ENCODE results near the gene ARHGEF16.

ARHGEF16 gene

GRCh38 chr1:3456964-3457909 is 2.8 kb downstream of the ARHGEF16 start:
- Histone ChIP-seq H3K27me3 (ENCODE audit: control insufficient read depth, insufficient read depth, low read length) (no peaks in the 10 kb centered on the region), H3K27ac (ENCODE audit: low read length) (no peak overlapping the region), H3K4me3 (ENCODE audit: low read length) (no peak overlapping the region), H3K4me1 (ENCODE audit: control insufficient read depth, insufficient read depth, low read length) (peaks cover 9% of the 10 kb centered on the region), H3K9me3 (ENCODE audit: control insufficient read depth, insufficient read depth, low read length) (no peaks in the 10 kb centered on the region), H3K36me3 (ENCODE audit: control insufficient read depth, insufficient read depth, low read length) (no peaks in the 10 kb centered on the region; the same call in 1 of the 2 replicates)
- no peak for DNase-seq (ENCODE audit: low read depth, low spot score)
- no CpG with 5 or more reads among the region's 29 CpGs for WGBS (ENCODE audit: insufficient coverage, insufficient read length)

GRCh38 chr1:3457910-3458883 is 3.7 kb downstream of the ARHGEF16 start:
- Histone ChIP-seq H3K27ac (ENCODE audit: low read length) (no peak overlapping the region), H3K27me3 (ENCODE audit: control insufficient read depth, insufficient read depth, low read length) (no peaks in the 10 kb centered on the region), H3K9me3 (ENCODE audit: control insufficient read depth, insufficient read depth, low read length) (no peaks in the 10 kb centered on the region), H3K36me3 (ENCODE audit: control insufficient read depth, insufficient read depth, low read length) (no peaks in the 10 kb centered on the region; the same call in 1 of the 2 replicates), H3K4me1 (ENCODE audit: control insufficient read depth, insufficient read depth, low read length) (peaks cover 9% of the 10 kb centered on the region), H3K4me3 (ENCODE audit: low read length) (no peak overlapping the region)
- no CpG with 5 or more reads among the region's 18 CpGs for WGBS (ENCODE audit: insufficient coverage, insufficient read length)
- no peak for DNase-seq (ENCODE audit: low read depth, low spot score)

GRCh38 chr1:3459051-3459908 is 4.8 kb downstream of the ARHGEF16 start:
- no peaks in the 10 kb centered on the region for H3K27me3 ChIP-seq (ENCODE audit: control insufficient read depth, insufficient read depth, low read length)
- no CpG with 5 or more reads among the region's 24 CpGs for WGBS (ENCODE audit: insufficient coverage, insufficient read length)
- H3K4me1 ChIP-seq (ENCODE audit: control insufficient read depth, insufficient read depth, low read length), result peaks cover 1% of the 10 kb centered on the region; the same call in 1 of the 2 replicates
- H3K27ac ChIP-seq (ENCODE audit: low read length), result no peak overlapping the region
- H3K9me3 ChIP-seq (ENCODE audit: control insufficient read depth, insufficient read depth, low read length), result no peaks in the 10 kb centered on the region
- no peak for DNase-seq (ENCODE audit: low read depth, low spot score)
- H3K36me3 ChIP-seq (ENCODE audit: control insufficient read depth, insufficient read depth, low read length), result no peaks in the 10 kb centered on the region; the same call in 1 of the 2 replicates
- H3K4me3 ChIP-seq (ENCODE audit: low read length), result no peak overlapping the region

GRCh38 chr1:3459940-3460671 is 5.6 kb downstream of the ARHGEF16 start:
- no CpG with 5 or more reads among the region's 23 CpGs for whole genome bisulfite sequencing (ENCODE audit: insufficient coverage, insufficient read length)
- H3K4me1 ChIP-seq (ENCODE audit: control insufficient read depth, insufficient read depth, low read length), result peaks cover 1% of the 10 kb centered on the region; the same call in 1 of the 2 replicates

GRCh38 chr1:3460672-3461131 is 6.2 kb downstream of the ARHGEF16 start:
- no CpG with 5 or more reads among the region's 14 CpGs for WGBS (ENCODE audit: insufficient coverage, insufficient read length)
- Histone ChIP-seq H3K4me1 (ENCODE audit: control insufficient read depth, insufficient read depth, low read length) (peaks cover under 1% of the 10 kb centered on the region; the same call in 1 of the 2 replicates), H3K4me3 (ENCODE audit: low read length) (no peak overlapping the region), H3K27me3 (ENCODE audit: control insufficient read depth, insufficient read depth, low read length) (no peaks in the 10 kb centered on the region), H3K27ac (ENCODE audit: low read length) (no peak overlapping the region), H3K9me3 (ENCODE audit: control insufficient read depth, insufficient read depth, low read length) (no peaks in the 10 kb centered on the region), H3K36me3 (ENCODE audit: control insufficient read depth, insufficient read depth, low read length) (no peaks in the 10 kb centered on the region; the same call in 1 of the 2 replicates)
- no peak for DNase-seq (ENCODE audit: low read depth, low spot score)

More at GRCh38 chr1:3459940-3460671, 5.6 kb downstream of the ARHGEF16 start:
- DNase-seq (ENCODE audit: low read depth, low spot score), result no peak
- H3K4me3 ChIP-seq (ENCODE audit: low read length), result no peak overlapping the region
- H3K36me3 ChIP-seq (ENCODE audit: control insufficient read depth, insufficient read depth, low read length), result no peaks in the 10 kb centered on the region; the same call in 1 of the 2 replicates
- no peaks in the 10 kb centered on the region for H3K27me3 ChIP-seq (ENCODE audit: control insufficient read depth, insufficient read depth, low read length)
- no peak overlapping the region for H3K27ac ChIP-seq (ENCODE audit: low read length)
- H3K9me3 ChIP-seq (ENCODE audit: control insufficient read depth, insufficient read depth, low read length), result no peaks in the 10 kb centered on the region

- no CpG with 5 or more reads among the region's 30 CpGs for WGBS (ENCODE audit: insufficient coverage, insufficient read length)
- Histone ChIP-seq H3K27ac (ENCODE audit: low read length) (no peak overlapping the region), H3K4me3 (ENCODE audit: low read length) (no peak overlapping the region), H3K4me1 (ENCODE audit: control insufficient read depth, insufficient read depth, low read length) (no peaks in the 10 kb centered on the region; the same call in 1 of the 2 replicates), H3K36me3 (ENCODE audit: control insufficient read depth, insufficient read depth, low read length) (no peaks in the 10 kb centered on the region; the same call in 1 of the 2 replicates), H3K27me3 (ENCODE audit: control insufficient read depth, insufficient read depth, low read length) (no peaks in the 10 kb centered on the region), H3K9me3 (ENCODE audit: control insufficient read depth, insufficient read depth, low read length) (no peaks in the 10 kb centered on the region)
- no peak for DNase-seq (ENCODE audit: low read depth, low spot score)
Observed at GRCh38 chr1:3461238-3461933, 6.9 kb downstream of the ARHGEF16 start.

GRCh38 chr1:3461934-3462275 is 7.4 kb downstream of the ARHGEF16 start:
- H3K9me3 ChIP-seq (ENCODE audit: control insufficient read depth, insufficient read depth, low read length), result no peaks in the 10 kb centered on the region
- no peaks in the 10 kb centered on the region; the same call in 1 of the 2 replicates for H3K36me3 ChIP-seq (ENCODE audit: control insufficient read depth, insufficient read depth, low read length)
- no peak for DNase-seq (ENCODE audit: low read depth, low spot score)
- H3K4me3 ChIP-seq (ENCODE audit: low read length), result no peak overlapping the region
- no peak overlapping the region for H3K27ac ChIP-seq (ENCODE audit: low read length)
- H3K4me1 ChIP-seq (ENCODE audit: control insufficient read depth, insufficient read depth, low read length), result no peaks in the 10 kb centered on the region; the same call in 1 of the 2 replicates
- no peaks in the 10 kb centered on the region for H3K27me3 ChIP-seq (ENCODE audit: control insufficient read depth, insufficient read depth, low read length)
- WGBS (ENCODE audit: insufficient coverage, insufficient read length), result no CpG with 5 or more reads among the region's 13 CpGs

- DNase-seq (ENCODE audit: low read depth, low spot score), result no peak
- WGBS (ENCODE audit: insufficient coverage, insufficient read length), result no CpG with 5 or more reads among the region's 16 CpGs
- H3K36me3 ChIP-seq (ENCODE audit: control insufficient read depth, insufficient read depth, low read length), result no peaks in the 10 kb centered on the region; the same call in 1 of the 2 replicates
Observed at GRCh38 chr1:3462356-3463012, 8.0 kb downstream of the ARHGEF16 start.

More at GRCh38 chr1:3462356-3463012, 8.0 kb downstream of the ARHGEF16 start:
- no peak overlapping the region for H3K4me3 ChIP-seq (ENCODE audit: low read length)
- H3K9me3 ChIP-seq (ENCODE audit: control insufficient read depth, insufficient read depth, low read length), result no peaks in the 10 kb centered on the region
- H3K27me3 ChIP-seq (ENCODE audit: control insufficient read depth, insufficient read depth, low read length), result no peaks in the 10 kb centered on the region
- no peaks in the 10 kb centered on the region; the same call in 1 of the 2 replicates for H3K4me1 ChIP-seq (ENCODE audit: control insufficient read depth, insufficient read depth, low read length)
- no peak overlapping the region for H3K27ac ChIP-seq (ENCODE audit: low read length)

All from iPS DF 6.9 (cell line).